Measurements from ENCODE around the gene SNAPC2. TPM values are rescaled to one million over a fixed set of nuclear protein-coding genes. Genes with fewer than 3 reads are reported as not detected.
"Not testable (repeated sequence)": the region's sequence is repeated elsewhere in the genome, so short reads cannot be mapped to it uniquely, and the experiment has no call there.

The SNAPC2 gene
- polyA plus RNA-seq, 1 donor from 2014 or later: 19.0 TPM

GRCh38 chr19:7883105-7883504, 37.0 kb upstream of the SNAPC2 start:
- Mint-ChIP-seq H3K36me3 (no peaks in the 10 kb centered on the region), H3K27ac (no peak overlapping the region), H3K9me3 (no peaks in the 10 kb centered on the region), H3K4me1 (no peaks in the 10 kb centered on the region), H3K4me3 (no peak overlapping the region), H3K27me3 (peaks cover 5% of the 10 kb centered on the region)

GRCh38 chr19:7883796-7884570, 36.2 kb upstream of the SNAPC2 start:
- H3K27me3 Mint-ChIP-seq: peaks cover 10% of the 10 kb centered on the region
- no peak overlapping the region for H3K4me3 Mint-ChIP-seq
- no peaks in the 10 kb centered on the region for H3K9me3 Mint-ChIP-seq
- H3K36me3 Mint-ChIP-seq: no peaks in the 10 kb centered on the region
- H3K4me1 Mint-ChIP-seq: no peaks in the 10 kb centered on the region
- H3K27ac Mint-ChIP-seq: no peak overlapping the region

- H3K4me3 Mint-ChIP-seq: no peak overlapping the region
- no peaks in the 10 kb centered on the region for H3K36me3 Mint-ChIP-seq
- H3K27me3 Mint-ChIP-seq: peaks cover 11% of the 10 kb centered on the region
- no peak overlapping the region for H3K27ac Mint-ChIP-seq
- H3K9me3 Mint-ChIP-seq: no peaks in the 10 kb centered on the region
- H3K4me1 Mint-ChIP-seq: no peaks in the 10 kb centered on the region
These were observed 34.3 kb upstream of the SNAPC2 start for GRCh38 chr19:7885818-7886217.

GRCh38 chr19:7887408-7888144, 32.6 kb upstream of the SNAPC2 start:
- Mint-ChIP-seq H3K36me3 (no peaks in the 10 kb centered on the region), H3K27me3 (peaks cover 13% of the 10 kb centered on the region), H3K4me1 (no peaks in the 10 kb centered on the region), H3K9me3 (no peaks in the 10 kb centered on the region), H3K27ac (no peak overlapping the region), H3K4me3 (no peak overlapping the region)

- peaks cover 13% of the 10 kb centered on the region for H3K27me3 Mint-ChIP-seq
- H3K36me3 Mint-ChIP-seq: no peaks in the 10 kb centered on the region
- no peaks in the 10 kb centered on the region for H3K4me1 Mint-ChIP-seq
- no peak within 1 kb of the TSS for H3K4me3 Mint-ChIP-seq
- no peaks in the 10 kb centered on the region for H3K9me3 Mint-ChIP-seq
- no peak within 1 kb of the TSS for H3K27ac Mint-ChIP-seq
These were observed 31.9 kb upstream of the SNAPC2 start, which contains the start of gene LRRC8E for GRCh38 chr19:7888145-7888825. Gene LRRC8E, plus strand, starts transcription at chr19:7888510. Its CDS starts 7,094 bp downstream, at chr19:7895604.

- Mint-ChIP-seq H3K27ac (no peak overlapping the region), H3K9me3 (no peaks in the 10 kb centered on the region), H3K36me3 (no peaks in the 10 kb centered on the region), H3K4me1 (no peaks in the 10 kb centered on the region), H3K4me3 (no peak overlapping the region), H3K27me3 (peaks cover 14% of the 10 kb centered on the region)
These were observed 31.3 kb upstream of the SNAPC2 start for GRCh38 chr19:7888826-7889217.

GRCh38 chr19:7893362-7894101, 26.6 kb upstream of the SNAPC2 start:
- not testable (repeated sequence) for H3K4me3 Mint-ChIP-seq, H3K4me1 Mint-ChIP-seq, H3K9me3 Mint-ChIP-seq, H3K36me3 Mint-ChIP-seq, H3K27ac Mint-ChIP-seq
- peaks cover 19% of the 10 kb centered on the region for H3K27me3 Mint-ChIP-seq

- H3K4me3 Mint-ChIP-seq: no peak overlapping the region
- H3K27me3 Mint-ChIP-seq: peaks cover 14% of the 10 kb centered on the region
- H3K36me3 Mint-ChIP-seq: no peaks in the 10 kb centered on the region
- H3K9me3 Mint-ChIP-seq: no peaks in the 10 kb centered on the region
- H3K4me1 Mint-ChIP-seq: no peaks in the 10 kb centered on the region
- no peak overlapping the region for H3K27ac Mint-ChIP-seq
These were observed 25.4 kb upstream of the SNAPC2 start for GRCh38 chr19:7894612-7895309.

- Mint-ChIP-seq H3K4me1 (no peaks in the 10 kb centered on the region), H3K36me3 (no peaks in the 10 kb centered on the region), H3K4me3 (no peak overlapping the region), H3K9me3 (no peaks in the 10 kb centered on the region), H3K27ac (no peak overlapping the region), H3K27me3 (peaks cover 14% of the 10 kb centered on the region)
These were observed 24.6 kb upstream of the SNAPC2 start for GRCh38 chr19:7895565-7895964.

- H3K27ac Mint-ChIP-seq: no peak overlapping the region
- H3K36me3 Mint-ChIP-seq: no peaks in the 10 kb centered on the region
- no peak overlapping the region for H3K4me3 Mint-ChIP-seq
- peaks cover 12% of the 10 kb centered on the region for H3K27me3 Mint-ChIP-seq
- no peaks in the 10 kb centered on the region for H3K9me3 Mint-ChIP-seq
- H3K4me1 Mint-ChIP-seq: no peaks in the 10 kb centered on the region
These were observed 22.8 kb upstream of the SNAPC2 start for GRCh38 chr19:7897292-7897691.

- Mint-ChIP-seq H3K4me3 (no peak overlapping the region), H3K36me3 (no peaks in the 10 kb centered on the region), H3K27ac (no peak overlapping the region), H3K4me1 (peaks cover 4 to 7% (median 5%) of the 10 kb centered on the region in 3 donors), H3K27me3 (peaks cover 9% of the 10 kb centered on the region), H3K9me3 (no peaks in the 10 kb centered on the region)
These were observed 21.2 kb upstream of the SNAPC2 start for GRCh38 chr19:7898967-7899366.

GRCh38 chr19:7899751-7900378, 20.3 kb upstream of the SNAPC2 start:
- Mint-ChIP-seq H3K27me3 (peaks cover 3% of the 10 kb centered on the region), H3K4me1 (peaks cover 7 to 11% (median 10%) of the 10 kb centered on the region in 3 donors), H3K27ac (no peak overlapping the region), H3K4me3 (no peak overlapping the region), H3K36me3 (no peaks in the 10 kb centered on the region), H3K9me3 (no peaks in the 10 kb centered on the region)

- H3K27me3 Mint-ChIP-seq: no peaks in the 10 kb centered on the region
- H3K4me3 Mint-ChIP-seq: peak overlapping the region in 1 of 4 donors; percentile 48
- peak overlapping the region in 1 of 3 donors; percentile 97 for H3K27ac Mint-ChIP-seq
- H3K9me3 Mint-ChIP-seq: no peaks in the 10 kb centered on the region
- H3K4me1 Mint-ChIP-seq: peaks cover 11 to 13% (median 13%) of the 10 kb centered on the region in 3 donors
- no peaks in the 10 kb centered on the region for H3K36me3 Mint-ChIP-seq
These were observed 19.7 kb upstream of the SNAPC2 start for GRCh38 chr19:7900401-7900870.

- H3K27ac Mint-ChIP-seq: peak overlapping the region in 1 of 3 donors; percentile 97
- no peaks in the 10 kb centered on the region for H3K9me3 Mint-ChIP-seq
- peak overlapping the region in 1 of 4 donors; percentile 48 for H3K4me3 Mint-ChIP-seq
- peaks cover 13 to 15% (median 13%) of the 10 kb centered on the region in 3 donors for H3K4me1 Mint-ChIP-seq
- H3K27me3 Mint-ChIP-seq: no peaks in the 10 kb centered on the region
- no peaks in the 10 kb centered on the region for H3K36me3 Mint-ChIP-seq
These were observed 19.2 kb upstream of the SNAPC2 start for GRCh38 chr19:7900931-7901330.
